Hepatocyte (in vitro differentiated cells): ENCODE measurements around the gene ABLIM2. TPM values are rescaled to one million over a fixed set of nuclear protein-coding genes. Genes with fewer than 3 reads are reported as not detected.

Experiments
- DNase-seq: peaks from one replicate; pipeline ENCODE4 v3.0.0-alpha.2; 2016; ENCODE audit warnings: low spot score
- H2AFZ ChIP-seq: fragments of 200-600 bp; sonication (generic); 2 replicates; pipeline ENCODE4 v1.6.0; 2016; ENCODE audit warnings: antibody characterized with exemption, mild to moderate bottlenecking
- H3K27ac ChIP-seq: fragments of 200-600 bp; sonication (generic); 2 replicates; pipeline ENCODE4 v1.5.1; 2016; ENCODE audit warnings: mild to moderate bottlenecking
- H3K27me3 ChIP-seq: fragments of 200-600 bp; sonication (generic); 2 replicates; pipeline ENCODE4 v1.6.1; 2016
- H3K36me3 ChIP-seq: fragments of 200-600 bp; sonication (generic); replicated peaks from 2 replicates; pipeline ENCODE4 v1.5.1; 2016; ENCODE audit warnings: low read depth; ENCODE audit not compliant: insufficient read depth
- H3K4me1 ChIP-seq: fragments of 200-600 bp; sonication (generic); 2 replicates; pipeline ENCODE4 v1.5.1; 2016; ENCODE audit warnings: mild to moderate bottlenecking, moderate library complexity; ENCODE audit not compliant: insufficient read depth
- H3K4me2 ChIP-seq: fragments of 200-600 bp; sonication (generic); 2 replicates; pipeline ENCODE4 v1.6.0; 2016
- H3K4me3 ChIP-seq: fragments of 200-600 bp; sonication (generic); 2 replicates; pipeline ENCODE4 v1.5.1; 2016; ENCODE audit warnings: mild to moderate bottlenecking
- H3K79me2 ChIP-seq: fragments of 200-600 bp; sonication (generic); 2 replicates; pipeline ENCODE4 v1.6.0; 2017; ENCODE audit warnings: mild to moderate bottlenecking
- H3K9me2 ChIP-seq: fragments of 200-600 bp; sonication (generic); replicated peaks from 2 replicates; pipeline ENCODE4 v1.6.0; 2017; ENCODE audit warnings: mild to moderate bottlenecking; ENCODE audit not compliant: insufficient read depth
- H3K9me3 ChIP-seq: fragments of 200-600 bp; sonication (generic); 2 replicates; pipeline ENCODE4 v1.5.1; 2016; ENCODE audit warnings: low read depth, mild to moderate bottlenecking
- H4K20me1 ChIP-seq: fragments of 200-600 bp; sonication (generic); 2 replicates; pipeline ENCODE4 v1.6.0; 2016; ENCODE audit warnings: mild to moderate bottlenecking; ENCODE audit not compliant: insufficient read depth, poor library complexity, severe bottlenecking
- EZH2 ChIP-seq: fragments of 200-600 bp; sonication (generic); IDR thresholded peaks from 2 replicates; pipeline ENCODE4 v1.6.1; 2016; ENCODE audit warnings: antibody characterized with exemption, mild to moderate bottlenecking, borderline replicate concordance
- EZH2phosphoT487 ChIP-seq: fragments of 200-600 bp; sonication (generic); IDR thresholded peaks from one replicate; pipeline ENCODE4 v1.6.1; 2018; ENCODE audit warnings: antibody characterized with exemption, mild to moderate bottlenecking, low read depth, moderate library complexity; ENCODE audit not compliant: unreplicated experiment, severe bottlenecking
- WGBS: methylation state at CpG from one replicate; pipeline ENCODE4 v1.1.6; 2016; ENCODE audit warnings: low lambda C conversion rate; ENCODE audit errors: missing lambda C conversion rate; 5-methylcytosine and 5-hydroxymethylcytosine counted together
- polyA plus RNA-seq: library from polyadenylated mRNA; unstranded; fragments of >200 nt; fragmentation: Nextera tagmentation; extraction: Ambion mirVana; gene quantifications from 2 replicates; pipeline ENCODE4 v1.2.1, GENCODE V29; 2016
- total RNA-seq: library from RNA; depleted of rRNA; stranded (reverse); fragments of >200 nt; gene quantifications from 2 replicates; pipeline ENCODE4 v1.2.3, GENCODE V29; 2014
- TF ChIP-seq, protein P1 (sequence below): fragments of 200-600 bp; sonication (generic); IDR thresholded peaks from 2 replicates; pipeline ENCODE4 v1.5.1; 2016; ENCODE audit warnings: antibody characterized with exemption, mild to moderate bottlenecking; ENCODE audit not compliant: poor library complexity

The ABLIM2 gene
- total and polyA plus RNA-seq, 2 experiments from 2014 or later, result 1.7 to 2.0 TPM

DNA sequence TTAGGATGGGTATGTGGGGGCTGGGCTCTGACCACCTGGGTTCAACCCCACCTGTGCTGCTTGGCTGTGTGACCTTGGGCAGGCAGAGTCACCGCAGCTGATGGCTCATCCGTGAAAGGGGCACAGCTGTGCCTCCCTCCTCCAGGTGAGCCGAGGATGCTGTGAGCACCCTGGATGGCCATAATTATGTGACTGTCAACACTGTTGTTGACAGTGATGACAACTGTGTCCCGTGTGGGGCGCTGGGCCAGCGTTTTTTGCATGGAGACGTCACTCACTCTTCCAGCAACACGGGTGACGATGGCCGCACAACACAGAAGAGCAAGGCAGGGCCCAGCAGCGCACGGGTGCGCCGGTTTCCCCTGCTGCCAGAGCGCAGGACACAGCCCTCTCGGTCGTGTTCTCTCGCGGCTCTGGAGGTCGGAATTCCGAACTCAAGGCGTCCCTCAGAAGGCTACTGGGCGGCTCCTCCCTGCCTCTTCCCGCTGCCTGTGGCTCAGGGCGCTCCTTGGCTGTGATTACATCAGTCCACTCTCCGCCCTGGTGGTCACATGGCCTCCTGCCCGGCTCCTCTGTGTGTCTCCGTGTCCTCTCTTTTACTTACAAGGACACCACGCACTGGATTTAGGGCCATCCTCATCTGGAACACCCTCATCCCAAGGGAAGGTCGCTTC, 41.8 kb upstream of the ABLIM2 start:
- no peaks in the 10 kb centered on the region for H3K27me3 ChIP-seq
- no peaks in the 10 kb centered on the region for H4K20me1 ChIP-seq
- H3K4me3 ChIP-seq, result no peak overlapping the region
- no peaks in the 10 kb centered on the region for H3K9me2 ChIP-seq
- TF ChIP-seq EZH2phosphoT487 (no peak), EZH2 (no peak)
- TF ChIP-seq, protein P1, sequence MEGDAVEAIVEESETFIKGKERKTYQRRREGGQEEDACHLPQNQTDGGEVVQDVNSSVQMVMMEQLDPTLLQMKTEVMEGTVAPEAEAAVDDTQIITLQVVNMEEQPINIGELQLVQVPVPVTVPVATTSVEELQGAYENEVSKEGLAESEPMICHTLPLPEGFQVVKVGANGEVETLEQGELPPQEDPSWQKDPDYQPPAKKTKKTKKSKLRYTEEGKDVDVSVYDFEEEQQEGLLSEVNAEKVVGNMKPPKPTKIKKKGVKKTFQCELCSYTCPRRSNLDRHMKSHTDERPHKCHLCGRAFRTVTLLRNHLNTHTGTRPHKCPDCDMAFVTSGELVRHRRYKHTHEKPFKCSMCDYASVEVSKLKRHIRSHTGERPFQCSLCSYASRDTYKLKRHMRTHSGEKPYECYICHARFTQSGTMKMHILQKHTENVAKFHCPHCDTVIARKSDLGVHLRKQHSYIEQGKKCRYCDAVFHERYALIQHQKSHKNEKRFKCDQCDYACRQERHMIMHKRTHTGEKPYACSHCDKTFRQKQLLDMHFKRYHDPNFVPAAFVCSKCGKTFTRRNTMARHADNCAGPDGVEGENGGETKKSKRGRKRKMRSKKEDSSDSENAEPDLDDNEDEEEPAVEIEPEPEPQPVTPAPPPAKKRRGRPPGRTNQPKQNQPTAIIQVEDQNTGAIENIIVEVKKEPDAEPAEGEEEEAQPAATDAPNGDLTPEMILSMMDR, result no peak
- H2AFZ ChIP-seq, result no peak overlapping the region
- H3K36me3 ChIP-seq, result no peaks in the 10 kb centered on the region
- 72% methylated on average over 30 of the region's 30 CpGs for WGBS
- peaks cover 39% of the 10 kb centered on the region for H3K79me2 ChIP-seq
- DNase-seq, result peak; percentile 80
- H3K4me1 ChIP-seq, result peaks cover 61% of the 10 kb centered on the region
- peak overlapping the region; percentile 97 for H3K27ac ChIP-seq
- H3K9me3 ChIP-seq, result no peaks in the 10 kb centered on the region
- H3K4me2 ChIP-seq, result peak overlapping the region; percentile 81

- H2AFZ ChIP-seq, result no peak overlapping the region
- DNase-seq, result peak; percentile 50
- 88% methylated on average over 26 of the region's 26 CpGs for WGBS
- H4K20me1 ChIP-seq, result no peaks in the 10 kb centered on the region
- H3K4me3 ChIP-seq, result peak overlapping the region; percentile 9
- TF ChIP-seq EZH2phosphoT487 (no peak), EZH2 (no peak)
- TF ChIP-seq, protein P1, result no peak
- H3K4me1 ChIP-seq, result peaks cover 55% of the 10 kb centered on the region
- H3K4me2 ChIP-seq, result peak overlapping the region; percentile 81
- no peaks in the 10 kb centered on the region for H3K9me2 ChIP-seq
- peaks cover 39% of the 10 kb centered on the region for H3K79me2 ChIP-seq
- no peaks in the 10 kb centered on the region for H3K27me3 ChIP-seq
- H3K9me3 ChIP-seq, result no peaks in the 10 kb centered on the region
- peak overlapping the region; percentile 97 for H3K27ac ChIP-seq
- H3K36me3 ChIP-seq, result no peaks in the 10 kb centered on the region
Measured at GRCh38 chr4:8199594-8200301, 41.1 kb upstream of the ABLIM2 start.

DNA sequence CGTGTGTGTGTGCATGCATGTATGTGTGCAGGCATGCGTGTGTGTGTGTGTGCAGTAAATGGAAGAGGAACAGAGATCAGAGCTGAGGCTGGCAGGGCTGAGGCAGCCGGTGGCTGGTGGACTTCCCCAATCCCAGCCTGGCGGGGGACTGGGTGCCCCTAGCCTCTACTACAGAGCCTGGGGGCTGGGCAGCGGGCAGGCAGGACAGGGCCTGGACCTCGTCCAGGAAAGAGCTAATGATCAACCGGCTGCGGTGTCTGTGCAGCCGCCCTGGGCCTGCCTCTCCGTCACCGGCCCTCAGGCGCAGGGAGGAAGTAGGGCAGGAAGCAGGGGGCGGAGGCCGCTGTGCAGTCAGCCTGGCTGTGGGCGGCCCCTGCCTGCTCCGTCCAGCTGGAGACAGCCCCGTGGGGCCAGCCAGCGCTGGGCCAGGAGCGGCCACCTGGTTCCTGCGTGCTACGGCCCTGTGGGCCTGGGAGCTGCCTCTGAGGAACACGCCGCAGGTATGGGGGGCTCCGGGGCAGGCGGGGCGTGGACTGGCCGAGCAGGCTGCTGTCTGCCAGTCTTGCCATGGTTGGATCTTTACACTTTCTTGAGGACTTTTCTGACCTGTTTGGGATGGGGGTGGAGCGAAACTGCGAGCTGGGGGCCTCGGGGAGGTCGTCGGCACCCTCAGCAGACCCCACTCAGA, 40.4 kb upstream of the ABLIM2 start, which contains the start of gene SH3TC1:
TSS of gene SH3TC1 (plus strand) at position 385 of the 688 bp plus-strand sequence. CDS start 5,905 bp downstream, outside the sequence.
- no peak for TF ChIP-seq EZH2phosphoT487
- TF ChIP-seq, protein P1, result no peak
- TF ChIP-seq EZH2, result no peak
- peaks cover 52% of the 10 kb centered on the region for H3K4me1 ChIP-seq

More for the DNA sequence above, 40.4 kb upstream of the ABLIM2 start, which contains the start of gene SH3TC1:
- Histone ChIP-seq H3K27me3 (no peaks in the 10 kb centered on the region), H3K36me3 (no peaks in the 10 kb centered on the region), H3K4me3 (peak within 1 kb of the TSS; percentile 9), H4K20me1 (no peaks in the 10 kb centered on the region), H3K27ac (peak within 1 kb of the TSS; percentile 97), H3K9me2 (no peaks in the 10 kb centered on the region), H3K79me2 (peaks cover 39% of the 10 kb centered on the region), H2AFZ (no peak within 1 kb of the TSS), H3K4me2 (peak within 1 kb of the TSS; percentile 81), H3K9me3 (no peaks in the 10 kb centered on the region)
- WGBS, result 28% methylated on average over 32 of the region's 32 CpGs
- peak; percentile 96 for DNase-seq
